Myocyte (in vitro differentiated cells): ENCODE results near the gene SWI5. TPM values are rescaled to one million over a fixed set of nuclear protein-coding genes. Genes with fewer than 3 reads are reported as not detected.
"Not testable (repeated sequence)": the region's sequence is repeated elsewhere in the genome, so short reads cannot be mapped to it uniquely, and the experiment has no call there.

ENCODE experiments used
- DNase-seq: peaks from one replicate; pipeline ENCODE4 v3.0.0-alpha.2; 2012; ENCODE audit warnings: low read depth
- total RNA-seq: library from RNA; depleted of rRNA; stranded (reverse); fragments of >200 nt; gene quantifications from 2 replicates; pipeline ENCODE4 v1.2.3, GENCODE V29; 2014

The SWI5 gene
- total RNA-seq, 1 donor from 2014 or later = 42.2 TPM

GRCh38 chr9:128276574-128277270 lies 646 bp downstream of the SWI5 start:
- no peak for DNase-seq

GRCh38 chr9:128279088-128280073 lies 3.3 kb downstream of the SWI5 start:
- not testable (repeated sequence) for DNase-seq

GRCh38 chr9:128280084-128280622 lies 4.1 kb downstream of the SWI5 start:
- no peak for DNase-seq

GRCh38 chr9:128282500-128282899 lies 6.4 kb downstream of the SWI5 start:
- DNase-seq = no peak

DNA sequence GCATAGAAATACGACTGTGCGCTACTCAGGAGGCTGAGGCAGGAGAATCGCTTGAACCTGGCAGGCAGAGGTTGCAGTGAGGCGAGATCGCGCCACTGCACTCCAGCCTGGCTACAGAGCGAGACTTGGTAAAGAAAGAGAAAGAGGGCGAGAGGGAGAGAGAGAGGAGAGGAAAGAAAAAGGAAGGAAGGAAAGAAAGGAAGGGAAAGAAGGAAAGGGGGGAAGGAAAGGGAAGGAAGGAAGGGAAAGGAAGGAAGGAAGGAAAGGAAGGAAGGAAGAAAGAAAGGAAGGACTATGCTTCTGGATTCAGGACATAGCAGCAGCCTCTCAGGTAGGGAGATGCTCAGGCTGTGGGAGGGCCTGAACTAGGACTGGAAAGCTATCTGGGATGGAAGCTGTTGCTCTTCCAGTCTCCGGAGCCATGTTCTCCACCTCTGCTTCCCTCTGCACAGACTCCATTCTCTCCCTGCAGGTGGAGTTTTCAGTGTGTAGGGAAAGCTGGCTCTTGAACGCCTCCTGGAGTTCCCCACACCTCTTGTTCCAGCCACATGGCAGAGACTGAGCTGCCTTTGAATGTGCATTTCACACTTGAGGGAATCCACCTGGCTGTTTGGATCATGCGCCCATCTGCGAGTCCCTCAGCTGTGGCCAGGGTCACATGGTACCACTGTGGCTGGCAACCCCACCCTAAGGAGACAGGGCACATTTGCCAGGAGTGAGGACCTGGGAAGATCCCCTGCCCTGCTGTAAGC lies 9.1 kb downstream of the SWI5 start:
- no peak for DNase-seq

DNA sequence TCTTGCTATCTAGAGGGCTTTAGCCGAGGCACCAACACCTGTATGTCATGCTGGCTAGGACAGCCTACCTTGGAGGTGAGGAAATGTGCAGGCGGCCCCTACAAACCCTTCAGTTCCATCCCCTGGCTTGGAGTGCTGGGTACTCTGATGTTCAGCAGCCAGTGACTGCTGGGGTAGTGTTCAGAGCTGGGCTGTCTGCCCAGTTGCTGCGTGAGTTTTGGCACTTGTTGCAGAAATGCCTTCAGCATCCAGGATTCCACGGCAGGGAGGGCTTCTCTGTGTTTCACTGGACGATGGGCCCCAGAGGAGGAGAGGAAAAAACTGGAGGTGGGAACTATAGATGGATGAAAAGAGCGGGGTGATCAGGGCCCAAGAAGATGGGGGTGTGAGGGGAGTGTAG lies 10.4 kb downstream of the SWI5 start:
- DNase-seq = peak; percentile 32

GRCh38 chr9:128288273-128289004 lies 12.4 kb downstream of the SWI5 start:
- no peak for DNase-seq

- no peak for DNase-seq
Observed at GRCh38 chr9:128292009-128292408, 15.9 kb downstream of the SWI5 start.

- no peak for DNase-seq
Observed at GRCh38 chr9:128293091-128293490, 17.0 kb downstream of the SWI5 start.

GRCh38 chr9:128294142-128294541 lies 18.1 kb downstream of the SWI5 start:
- DNase-seq = no peak

DNA sequence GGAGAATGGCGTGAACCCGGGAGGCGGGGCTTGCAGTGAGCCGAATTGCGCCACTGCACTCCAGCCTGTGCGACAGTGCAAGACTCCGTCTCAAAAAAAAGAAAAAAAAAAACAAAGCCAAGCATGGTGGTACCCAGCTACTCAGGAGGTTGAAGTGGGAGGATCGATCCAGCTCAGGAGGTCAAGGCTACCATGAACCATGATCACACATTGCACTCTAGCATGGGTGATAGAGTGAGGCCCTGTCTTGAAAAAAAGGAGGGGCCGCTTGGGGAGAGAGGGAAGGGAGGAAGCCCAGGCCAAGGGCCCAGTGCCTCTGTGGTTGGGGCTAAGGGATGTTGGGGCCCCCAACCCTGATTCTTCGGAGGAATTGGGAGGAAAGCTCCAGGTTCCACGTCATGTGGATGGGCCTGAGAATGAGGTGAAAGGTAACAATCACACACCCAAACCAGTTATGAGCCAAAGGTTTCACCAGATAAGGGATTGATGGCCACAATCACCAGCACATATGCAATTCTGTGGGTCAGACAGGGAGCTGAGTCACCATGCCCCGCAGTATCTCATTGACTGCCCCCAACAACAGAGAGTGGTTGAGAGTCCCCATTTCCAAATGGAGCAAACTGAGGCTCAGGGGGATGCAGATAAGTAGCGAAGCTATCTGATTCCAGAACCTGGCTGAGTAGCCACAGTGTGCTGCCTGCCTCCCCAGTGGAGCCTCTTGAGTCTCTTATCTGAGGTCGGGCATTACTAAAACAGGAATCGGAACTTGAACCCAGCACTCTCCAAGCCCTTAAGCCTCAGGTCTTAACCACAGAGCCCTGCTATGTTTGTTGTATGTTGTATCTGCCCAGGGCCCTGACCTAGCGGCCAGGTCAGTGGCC lies 20.5 kb downstream of the SWI5 start:
- DNase-seq = no peak

DNA sequence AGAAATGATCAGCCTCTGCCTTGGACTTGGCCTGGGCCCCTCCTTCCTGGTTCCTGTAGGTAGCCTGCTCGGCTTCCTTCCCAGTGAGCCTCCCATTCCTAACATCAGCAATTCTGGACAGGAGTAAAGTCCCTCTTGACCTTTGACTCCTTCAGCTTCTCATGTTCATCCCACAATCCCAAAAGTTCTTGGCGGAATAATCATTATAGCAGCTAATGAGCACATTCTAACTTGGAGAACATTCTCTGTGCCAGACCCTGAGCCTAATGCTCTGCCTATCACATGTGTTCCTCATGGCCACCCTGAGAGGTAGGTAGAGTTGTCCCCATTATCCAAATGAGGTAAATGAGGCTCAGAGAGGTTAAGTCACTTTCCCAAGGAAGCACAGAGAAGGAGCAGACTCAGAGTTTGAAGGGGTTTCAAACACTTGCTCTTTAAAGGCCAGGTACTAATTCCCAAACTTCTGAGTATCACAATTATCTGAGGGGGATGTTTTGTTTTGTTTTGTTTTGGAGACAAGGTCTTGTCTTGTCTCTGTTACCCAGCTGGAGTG lies 21.2 kb downstream of the SWI5 start:
- DNase-seq = no peak

DNA sequence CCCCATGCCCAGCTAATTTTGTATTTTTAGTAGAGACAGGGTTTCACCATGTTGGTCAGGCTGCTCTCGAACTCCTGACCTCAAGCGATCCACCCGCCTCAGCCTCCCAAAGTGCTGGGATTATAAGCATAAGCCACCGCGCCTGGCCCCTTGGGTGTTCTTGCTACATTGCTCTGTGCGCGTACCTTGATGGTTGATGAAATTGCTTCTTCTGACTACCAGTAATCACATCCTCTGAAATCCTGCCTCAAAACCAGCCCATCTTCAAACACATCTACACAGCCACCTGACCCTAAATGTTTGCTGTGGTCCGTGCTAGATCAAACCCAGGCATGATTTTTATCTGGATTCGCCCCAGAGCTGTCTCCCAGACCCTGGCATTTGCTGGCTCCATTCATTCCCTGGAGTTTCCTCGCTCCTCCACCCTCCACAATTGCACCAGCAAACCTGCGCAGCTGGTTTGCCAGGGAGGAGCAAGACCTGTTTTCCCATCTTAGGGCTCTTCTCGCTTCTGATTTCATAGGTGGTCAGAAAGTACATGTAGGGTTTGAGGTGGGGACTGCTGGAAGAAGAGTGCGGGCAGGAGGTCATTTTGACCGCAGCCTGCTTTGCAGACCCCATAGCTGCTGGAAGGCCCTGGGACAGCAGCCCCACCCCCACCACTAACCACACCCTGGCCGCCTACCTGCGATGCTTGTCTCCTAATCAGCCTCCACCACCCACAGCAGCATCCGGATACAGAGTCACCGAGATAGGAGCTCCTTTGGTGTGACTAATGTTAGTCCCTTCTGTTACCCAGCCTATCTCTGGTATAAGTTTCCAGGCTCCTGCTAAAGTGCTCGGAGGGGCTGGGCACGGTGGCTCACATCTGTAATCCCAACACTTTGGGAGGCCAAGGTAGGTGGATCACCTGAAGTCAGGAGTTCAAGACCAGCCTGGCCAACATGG lies 22.7 kb downstream of the SWI5 start:
- no peak for DNase-seq

DNA sequence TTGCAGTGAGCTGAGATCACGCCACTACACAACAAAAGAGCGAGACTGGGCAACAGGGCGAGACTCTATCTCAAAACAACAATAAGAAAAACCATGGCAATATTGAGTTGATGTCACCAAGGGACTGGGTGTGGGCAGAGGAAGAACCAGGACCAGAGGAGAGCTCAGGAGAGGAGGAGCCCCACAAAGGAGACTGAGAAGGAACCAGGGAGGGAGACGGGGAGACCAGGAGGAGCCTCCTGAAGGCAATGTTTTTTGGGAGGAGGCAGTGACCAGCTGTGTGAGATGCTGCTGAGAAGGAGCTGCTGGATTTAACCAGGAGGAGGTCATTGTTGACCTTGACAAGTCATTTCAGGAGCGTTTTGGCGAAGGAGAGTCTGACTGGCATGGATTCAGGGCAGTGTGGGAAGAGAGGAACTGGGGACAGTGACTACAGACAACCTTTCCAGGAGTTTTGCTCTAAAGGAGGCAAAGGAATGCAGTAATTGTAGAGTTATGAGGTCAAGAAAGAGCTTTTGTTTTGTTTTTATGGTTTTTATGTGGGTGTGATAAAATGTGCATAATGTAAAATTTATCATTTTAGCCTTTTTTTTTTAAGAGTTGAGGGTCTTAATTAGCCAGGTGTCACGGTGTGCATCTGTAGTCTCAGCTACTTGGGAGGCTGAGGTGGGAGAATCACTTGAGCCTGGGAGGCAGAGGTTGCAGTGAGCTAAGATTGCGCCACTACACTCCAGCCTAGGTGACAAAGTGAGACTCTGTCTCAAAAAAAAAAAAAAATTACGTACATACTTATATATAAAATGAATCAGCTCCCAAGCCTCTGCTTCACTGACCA lies 28.3 kb downstream of the SWI5 start:
- DNase-seq = no peak

DNA sequence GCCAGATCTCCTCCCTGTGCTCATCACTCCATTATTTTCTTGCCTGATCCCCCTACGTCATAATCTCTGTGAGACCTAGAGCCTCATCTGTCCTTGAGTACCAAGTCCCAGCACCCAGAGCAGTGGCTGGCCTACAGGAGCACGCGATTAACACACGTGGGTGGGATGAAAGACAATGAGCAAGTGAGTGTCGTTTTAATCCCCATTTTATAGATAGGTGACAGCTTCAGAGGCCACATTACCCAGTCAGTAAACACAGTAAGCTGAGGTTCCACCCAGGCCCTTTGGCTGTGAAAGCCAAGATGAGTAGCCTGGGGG lies 28.9 kb downstream of the SWI5 start:
- no peak for DNase-seq

GRCh38 chr9:128309551-128309950 lies 33.5 kb downstream of the SWI5 start:
- DNase-seq = no peak

DNA sequence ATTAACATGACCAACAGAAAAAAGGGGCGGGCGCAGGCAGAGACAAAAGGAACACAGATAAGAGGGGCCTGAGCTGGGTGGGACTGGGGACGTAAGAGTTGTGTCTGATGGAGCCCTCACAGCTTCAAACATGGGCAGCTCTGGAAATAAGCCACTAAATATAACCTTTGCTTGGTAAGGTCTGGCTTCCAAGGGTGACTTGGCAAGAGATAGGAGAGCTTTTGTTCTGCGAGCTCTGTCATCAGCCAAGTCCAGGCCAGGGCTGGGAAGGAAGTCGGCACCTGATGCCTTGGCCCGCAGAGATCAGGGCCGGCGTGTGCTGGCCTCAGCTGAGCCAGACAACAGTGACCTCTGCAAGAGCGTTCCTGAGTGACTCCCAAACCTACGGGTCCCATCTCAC lies 34.4 kb downstream of the SWI5 start:
- no peak for DNase-seq
